Aorta (tissue), 5 donors: Measurements from ENCODE around the gene NDST1. TPM values are rescaled to one million over a fixed set of nuclear protein-coding genes. Genes with fewer than 3 reads are reported as not detected.

Experiments used
- ATAC-seq: fragments of 200-7000 bp; cut with Tn5 transposase; one replicate; pipeline ENCODE4 v1.9.1; 2022; ENCODE audit warnings: moderate library complexity; ENCODE audit not compliant: low FRiP score
- DNase-seq, 2 donors: peaks; one replicate each; pipeline ENCODE4 v3.0.0-alpha.2; 2020
- H3K27ac ChIP-seq, 2 donors: one replicate each; pipeline ENCODE4 v1.5.1; 2013; ENCODE audit warnings: low read length in 2 of 2, mild to moderate bottlenecking in 2 of 2, moderate library complexity in 2 of 2, control low read depth in 1 of 2, inconsistent platforms in 1 of 2, low read depth in 1 of 2
- H3K27me3 ChIP-seq, 2 donors: one replicate each; pipeline ENCODE4 v1.6.1; 2013; ENCODE audit warnings: control low read depth in 1 of 2, low read length in 1 of 2, mild to moderate bottlenecking in 1 of 2, moderate library complexity in 1 of 2; ENCODE audit not compliant: insufficient read depth in 2 of 2, control insufficient read depth in 1 of 2
- H3K36me3 ChIP-seq, 2 donors: one replicate each; pipeline ENCODE4 v1.6.1; 2013; ENCODE audit warnings: control low read depth in 1 of 2, low read length in 1 of 2, mild to moderate bottlenecking in 1 of 2; ENCODE audit not compliant: insufficient read depth in 2 of 2, control insufficient read depth in 1 of 2
- H3K4me1 ChIP-seq, 2 donors: one replicate each; pipeline ENCODE4 v1.6.1; 2013; ENCODE audit warnings: low read length in 2 of 2, control low read depth in 1 of 2, mild to moderate bottlenecking in 1 of 2, moderate library complexity in 1 of 2; ENCODE audit not compliant: insufficient read depth in 2 of 2, control insufficient read depth in 1 of 2
- H3K4me3 ChIP-seq, 2 donors: one replicate each; pipeline ENCODE4 v1.5.1; 2013; ENCODE audit warnings: low read length in 2 of 2, control low read depth in 1 of 2, mild to moderate bottlenecking in 1 of 2
- H3K9me3 ChIP-seq: one replicate; pipeline ENCODE4 v1.6.1; 2013; ENCODE audit warnings: mild to moderate bottlenecking, low read length; ENCODE audit not compliant: control insufficient read depth
- WGBS, 2 donors: extraction: QIAGEN DNeasy Blood & Tissue Kit; methylation state at CpG; one replicate each; pipeline ENCODE4 v1.1.7; 2013; 5-methylcytosine and 5-hydroxymethylcytosine counted together
- intact Hi-C, 2 donors: fragments of 100-400 bp; cut with DNase I; formaldehyde crosslinking; loops; one replicate each; pipeline versions ENCODE4 v1.14.2 to v1.15.0; 2022
- polyA plus RNA-seq, 2 donors: library from polyadenylated mRNA; stranded (reverse); fragments of 200-250 nt; gene quantifications; one replicate each; pipeline ENCODE4 v1.2.3, GENCODE V29; 2013
- total RNA-seq, 2 donors: library from RNA; stranded (reverse); fragmentation: NEBNext Ultra II Directional; extraction: Animal tissue kit (Norgen Biotek cat#: 25700); gene quantifications; one replicate each; pipeline ENCODE4 v1.2.1, GENCODE V29; 2021
- donor health status: healthy with polysubstance abuse.
- donor health status: Bipolar disorder and iron deficiency.
- donor health status: DM: no; HTN: no; CAD: no.
- donor health status: DM: no; HTN: no; CAD: no.
- donor health status: DM: yes; HTN: yes; CAD: no.

Gene NDST1
- total and polyA plus RNA-seq, 4 donors, result 10.4 to 116 (median 43.1) TPM

GRCh38 chr5:150574818-150575547 is 67.1 kb downstream of the NDST1 start:
- Histone ChIP-seq H3K27ac (no peak overlapping the region), H3K27me3 (no peaks in the 10 kb centered on the region), H3K9me3 (no peaks in the 10 kb centered on the region), H3K36me3 (no peaks in the 10 kb centered on the region), H3K4me3 (no peak overlapping the region), H3K4me1 (no peaks in the 10 kb centered on the region)
- intact Hi-C loops, result no loop called here
- ATAC-seq, result peak; percentile 24
- WGBS, 2 donors, result 77 to 84% methylated on average over 15 of the region's 15 CpGs
- DNase-seq, result peak in 1 of 2 donors; percentile 45

GRCh38 chr5:150575745-150576448 is 68.0 kb downstream of the NDST1 start:
- ATAC-seq, result no peak
- H3K36me3 ChIP-seq, result no peaks in the 10 kb centered on the region
- peak in 1 of 2 donors; percentile 12 for DNase-seq
- H3K27me3 ChIP-seq, result no peaks in the 10 kb centered on the region
- no peak overlapping the region for H3K27ac ChIP-seq
- 94 to 96% methylated on average over 11 of the region's 11 CpGs for WGBS, 2 donors
- no peaks in the 10 kb centered on the region for H3K4me1 ChIP-seq
- H3K9me3 ChIP-seq, result no peaks in the 10 kb centered on the region
- no peak overlapping the region for H3K4me3 ChIP-seq
- intact Hi-C loops, result no loop called here

- no peak overlapping the region for H3K27ac ChIP-seq
- ATAC-seq (no peak), DNase-seq (peak in 1 of 2 donors; percentile 21)
- no peak overlapping the region for H3K4me3 ChIP-seq
- 90 to 97% methylated on average over 7 of the region's 7 CpGs for WGBS, 2 donors
- no peaks in the 10 kb centered on the region for H3K27me3 ChIP-seq
- no peaks in the 10 kb centered on the region for H3K4me1 ChIP-seq
- H3K9me3 ChIP-seq, result no peaks in the 10 kb centered on the region
- intact Hi-C loops, result no loop called here
- no peaks in the 10 kb centered on the region for H3K36me3 ChIP-seq
These were observed 68.6 kb downstream of the NDST1 start for GRCh38 chr5:150576449-150576949.

- Histone ChIP-seq H3K36me3 (no peaks in the 10 kb centered on the region), H3K27me3 (no peaks in the 10 kb centered on the region), H3K4me1 (no peaks in the 10 kb centered on the region), H3K4me3 (no peak overlapping the region), H3K9me3 (no peaks in the 10 kb centered on the region), H3K27ac (no peak overlapping the region)
- DNase-seq, result peak in 1 of 2 donors; percentile 11
- ATAC-seq, result no peak
- intact Hi-C loops, result no loop called here
- 82 to 83% methylated on average over 10 of the region's 10 CpGs for WGBS, 2 donors
These were observed 69.6 kb downstream of the NDST1 start for GRCh38 chr5:150577378-150578139.

GRCh38 chr5:150578781-150579461 is 71.0 kb downstream of the NDST1 start:
- intact Hi-C loops, result no loop called here
- no peaks in the 10 kb centered on the region for H3K4me1 ChIP-seq
- DNase-seq, result peak in 1 of 2 donors; percentile 32
- no peaks in the 10 kb centered on the region for H3K27me3 ChIP-seq
- no peak for ATAC-seq
- 68% methylated on average over 16 of the region's 16 CpGs for WGBS, 2 donors
- no peaks in the 10 kb centered on the region for H3K36me3 ChIP-seq
- H3K9me3 ChIP-seq, result no peaks in the 10 kb centered on the region
- no peak overlapping the region for H3K4me3 ChIP-seq
- no peak overlapping the region for H3K27ac ChIP-seq

GRCh38 chr5:150579462-150580400 is 71.8 kb downstream of the NDST1 start:
- 87 to 88% methylated on average over 11 of the region's 11 CpGs for WGBS, 2 donors
- intact Hi-C loops, result no loop called here
- Histone ChIP-seq H3K4me3 (no peak overlapping the region), H3K4me1 (no peaks in the 10 kb centered on the region), H3K9me3 (no peaks in the 10 kb centered on the region), H3K36me3 (no peaks in the 10 kb centered on the region), H3K27me3 (no peaks in the 10 kb centered on the region), H3K27ac (no peak overlapping the region)
- no peak for ATAC-seq
- DNase-seq, result peak in 1 of 2 donors; percentile 37

- no peaks in the 10 kb centered on the region for H3K9me3 ChIP-seq
- H3K27me3 ChIP-seq, result no peaks in the 10 kb centered on the region
- no peak for ATAC-seq
- no peak overlapping the region for H3K27ac ChIP-seq
- H3K4me1 ChIP-seq, result no peaks in the 10 kb centered on the region
- 90 to 93% methylated on average over 3 of the region's 3 CpGs for WGBS, 2 donors
- H3K36me3 ChIP-seq, result no peaks in the 10 kb centered on the region
- no peak overlapping the region for H3K4me3 ChIP-seq
- peak in 1 of 2 donors; percentile 11 for DNase-seq
- intact Hi-C loops, result no loop called here
These were observed 73.0 kb downstream of the NDST1 start for GRCh38 chr5:150580917-150581316.
